Stimulated activated naive CD4-positive, alpha-beta T cell treated with Interleukin-2 at 50 U/mL for 16 hours (primary cell): ENCODE data around the gene SLC7A10.
"Not testable (repeated sequence)": the region's sequence is repeated elsewhere in the genome, so short reads cannot be mapped to it uniquely, and the experiment has no call there.

ENCODE experiments used
- DNase-seq: peaks from one replicate; lab custom pipeline; 2025; lab: John Stamatoyannopoulos, UW

The SLC7A10 gene

GRCh38 chr19:33202546-33203507, 22.8 kb downstream of the SLC7A10 start:
- no peak for DNase-seq

DNA sequence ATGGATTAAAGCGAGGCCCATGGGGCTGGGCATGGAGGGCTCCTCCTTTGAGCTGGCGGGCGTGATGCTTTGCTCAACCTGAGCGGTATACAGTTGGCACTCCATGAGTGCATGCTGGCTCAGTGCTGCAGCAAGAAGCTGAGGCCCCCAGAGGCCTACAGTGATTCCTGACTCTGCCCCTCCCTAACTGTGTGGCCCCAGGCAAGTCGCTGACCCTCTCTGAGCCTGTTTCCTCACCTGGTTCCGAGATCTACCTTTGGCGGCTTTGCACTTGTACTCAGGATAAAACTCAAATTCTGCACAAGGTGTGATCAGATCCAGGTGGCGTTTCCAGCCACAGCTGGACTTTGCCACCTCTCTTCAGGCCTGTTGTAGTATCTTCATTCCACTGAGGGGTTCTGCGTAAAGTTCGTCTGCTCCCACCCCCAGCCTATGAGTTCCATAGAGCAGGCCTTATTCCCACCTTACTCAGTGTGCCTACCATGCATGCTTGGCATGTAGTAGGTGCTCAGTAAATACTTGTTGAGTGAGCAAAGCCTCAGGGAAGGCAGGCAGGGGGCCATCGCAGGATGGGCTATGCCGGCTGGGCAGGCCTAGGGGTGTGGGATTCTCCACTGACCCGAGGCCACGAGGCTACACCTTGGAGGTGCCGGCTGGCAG, 23.6 kb downstream of the SLC7A10 start:
- no peak for DNase-seq

DNA sequence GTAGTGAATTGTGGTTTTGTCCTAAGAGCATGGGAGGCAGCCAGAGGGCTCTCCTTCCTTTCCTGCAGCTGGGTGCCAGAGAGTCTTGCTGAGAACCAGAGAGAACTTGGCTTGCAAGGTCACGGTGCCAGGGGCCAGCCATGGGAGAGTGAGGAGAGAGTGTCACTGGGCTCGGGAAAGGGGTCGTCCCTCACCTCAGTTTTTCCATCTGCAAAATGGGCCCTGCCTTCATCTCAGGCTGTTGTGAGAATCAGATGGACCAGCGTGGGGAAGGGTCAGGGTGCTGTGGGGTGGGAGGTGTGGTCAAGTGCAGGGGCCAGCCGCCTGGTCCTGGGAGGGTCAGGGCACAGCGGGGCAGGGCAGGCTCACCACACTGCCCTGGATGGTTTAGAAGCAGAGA, 24.2 kb downstream of the SLC7A10 start:
- DNase-seq, result no peak

DNA sequence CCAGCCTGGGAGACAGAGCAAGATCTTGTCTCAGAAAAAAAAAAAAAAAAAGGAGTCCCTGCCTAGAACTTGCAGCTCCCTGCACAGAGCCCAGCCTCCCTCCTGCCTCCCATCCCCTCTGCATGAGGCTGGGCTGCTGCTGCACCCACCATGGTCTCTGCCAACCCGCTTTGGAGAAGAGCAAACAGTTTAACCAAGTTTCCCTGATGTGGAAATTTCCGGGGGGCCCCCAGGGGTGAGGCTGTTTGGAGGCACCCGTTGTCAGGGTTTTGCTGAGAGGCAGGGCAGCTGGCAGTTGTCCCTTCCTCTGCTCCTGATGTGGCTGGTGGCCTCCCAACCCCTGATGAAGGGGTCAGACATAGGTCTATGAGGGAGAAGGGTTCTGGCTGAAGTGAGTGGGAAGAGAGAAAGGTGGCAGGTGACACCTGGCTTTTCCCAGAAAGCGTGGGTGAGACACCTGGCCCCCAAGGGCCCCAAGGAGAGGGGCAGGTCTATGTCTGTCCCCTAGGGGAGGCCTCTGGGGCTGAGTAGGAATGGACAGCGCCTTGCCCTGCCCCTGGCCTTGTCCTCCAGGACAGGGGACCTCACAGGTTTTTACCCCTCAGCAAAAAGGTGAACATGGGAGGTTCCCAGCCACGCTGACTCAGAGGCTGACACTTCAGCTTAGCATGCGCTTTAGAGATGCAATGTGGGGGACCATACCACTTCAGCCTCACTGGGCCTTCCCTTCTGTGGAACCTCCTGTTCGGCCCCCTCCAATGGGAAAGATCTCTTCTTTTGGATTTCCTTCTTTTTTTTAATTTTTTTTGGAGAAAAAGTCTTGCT, 26.0 kb downstream of the SLC7A10 start:
- no peak for DNase-seq

- DNase-seq, result no peak
Observed at GRCh38 chr19:33198169-33198568, 27.5 kb downstream of the SLC7A10 start.

DNA sequence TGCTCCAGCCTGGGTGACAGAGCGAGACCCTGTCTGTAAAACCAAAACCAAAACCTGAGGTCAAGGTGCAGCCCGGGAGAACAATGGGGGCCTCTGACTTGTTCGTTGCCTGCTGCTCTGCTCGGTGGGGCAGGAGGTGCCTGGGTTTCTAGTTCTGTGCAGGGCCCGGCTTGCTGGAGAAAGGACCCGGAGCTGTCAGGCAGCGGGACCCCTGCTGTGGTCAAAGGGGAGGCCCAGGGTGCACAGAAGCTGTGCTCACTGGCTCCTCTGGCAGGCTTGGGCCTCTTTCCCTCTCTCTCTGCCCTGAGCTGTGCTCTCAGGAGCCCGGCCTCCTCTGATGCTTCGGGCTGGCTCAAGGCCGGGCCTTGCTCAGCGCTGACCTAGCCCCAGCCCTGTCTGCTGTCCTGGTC, 28.1 kb downstream of the SLC7A10 start:
- no peak for DNase-seq

DNA sequence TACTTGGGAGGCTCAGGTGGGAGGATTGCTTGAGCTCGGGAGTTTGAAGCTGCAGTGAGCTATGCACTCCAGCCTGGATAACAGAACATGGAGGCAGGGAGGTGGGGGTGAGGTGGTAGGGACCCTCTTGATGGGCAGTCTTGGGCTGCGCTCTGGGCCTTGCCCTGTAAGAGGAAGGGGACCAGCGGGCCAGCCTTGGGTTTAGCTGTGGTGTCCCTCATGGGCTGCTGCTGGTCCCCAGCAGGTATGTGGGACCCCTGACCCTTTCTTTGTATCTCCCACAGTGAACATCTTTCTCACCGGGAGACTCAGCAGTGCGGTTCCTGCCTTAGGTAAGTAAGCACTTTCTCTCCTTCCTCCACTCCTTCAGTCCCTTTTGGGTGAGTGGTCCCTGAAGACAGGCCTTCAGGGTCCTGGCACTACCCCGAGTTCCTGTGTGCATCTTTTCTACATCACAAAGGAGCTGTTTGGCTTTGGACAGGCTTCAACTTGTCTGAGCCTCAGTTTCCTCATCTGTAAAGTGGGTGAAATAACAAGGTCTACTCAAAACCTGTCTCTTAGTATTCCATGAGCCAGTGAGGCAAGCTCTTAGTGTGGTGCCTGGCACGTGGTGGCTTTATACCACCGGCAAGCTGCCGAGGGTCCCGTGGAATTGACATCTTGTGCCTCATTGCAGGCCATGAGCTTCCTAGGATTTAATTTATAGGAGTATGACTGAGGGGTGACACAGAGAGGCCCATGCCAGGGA, 29.0 kb downstream of the SLC7A10 start:
- no peak for DNase-seq

DNA sequence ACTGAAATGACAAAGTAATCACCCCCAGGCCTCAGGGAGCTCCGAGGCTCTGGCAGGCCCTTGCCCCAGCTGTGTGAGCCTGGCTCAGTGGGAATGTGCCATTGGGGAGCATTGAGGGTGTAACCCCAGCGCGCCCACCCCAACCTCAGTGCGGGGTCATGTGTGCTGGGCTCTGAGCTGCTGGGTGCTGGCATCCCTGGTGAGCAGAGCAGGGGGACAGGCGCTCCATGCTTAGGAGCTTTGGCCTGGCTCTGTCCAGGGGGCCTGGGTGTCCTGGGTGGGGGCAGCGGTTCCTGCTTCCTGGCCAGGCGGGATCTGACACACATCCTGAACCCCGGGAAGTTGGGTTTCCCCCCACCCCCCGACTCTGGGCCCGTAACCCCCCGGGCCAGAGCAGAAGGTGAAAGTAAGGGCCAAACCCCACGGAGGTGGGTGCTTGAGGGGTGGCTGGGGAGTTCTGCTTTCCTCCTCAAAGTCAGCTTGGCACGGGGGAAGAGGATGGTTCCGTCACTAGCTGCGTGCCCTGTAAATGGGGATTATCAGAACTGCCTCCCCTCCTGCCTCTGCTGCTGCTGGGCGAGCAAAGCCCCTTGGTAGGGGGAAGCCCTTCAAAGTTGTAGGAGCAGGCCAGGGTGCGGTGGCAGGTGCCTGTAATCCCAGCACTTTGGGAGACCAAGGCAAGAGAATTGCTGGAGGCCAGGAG, 29.9 kb downstream of the SLC7A10 start:
- DNase-seq, result no peak

DNA sequence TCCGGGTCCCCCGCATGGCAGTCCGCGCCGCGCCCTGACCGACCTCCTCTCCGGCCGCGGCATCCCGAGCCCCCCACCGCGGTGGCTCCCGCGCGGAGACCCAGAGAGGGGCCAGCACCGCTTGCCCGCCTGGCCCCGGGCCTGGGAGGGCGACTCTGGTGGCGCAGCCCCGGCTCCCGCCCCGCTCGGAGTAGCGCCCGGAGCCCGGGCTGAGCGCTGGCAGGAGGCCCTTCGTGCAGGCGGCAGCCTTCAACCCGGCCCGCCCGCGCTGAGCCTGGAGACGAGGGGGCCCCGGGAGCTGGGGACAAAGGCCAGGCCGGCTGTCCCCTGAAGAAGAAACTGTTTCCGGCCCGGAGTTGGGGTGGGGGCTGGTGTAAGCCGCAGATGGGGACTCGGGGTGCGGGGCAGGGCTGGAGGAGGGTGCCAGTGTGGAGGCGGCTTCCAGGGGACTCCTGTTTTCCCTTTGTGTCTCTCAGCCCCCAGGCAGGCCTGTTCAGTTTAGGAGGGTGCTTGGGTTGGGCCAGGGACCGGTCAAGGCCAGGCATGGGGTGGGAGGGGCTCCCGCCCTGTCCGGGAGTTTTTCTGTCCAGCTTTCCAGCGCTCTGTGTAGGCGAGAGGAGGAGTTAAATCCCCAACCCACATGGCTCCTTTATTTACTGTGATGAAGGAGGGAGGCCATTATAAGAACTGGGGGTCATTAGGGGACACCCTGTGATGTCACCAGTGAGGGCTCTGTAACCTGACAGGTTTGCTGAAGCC, 30.6 kb downstream of the SLC7A10 start:
- DNase-seq, result no peak

GRCh38 chr19:33194532-33194885, 31.1 kb downstream of the SLC7A10 start:
- no peak for DNase-seq

- DNase-seq, result no peak
Observed at GRCh38 chr19:33193865-33194362, 31.7 kb downstream of the SLC7A10 start, which contains the start of gene LRP3. Gene LRP3 (plus strand): TSS chr19:33194330. CDS start chr19:33194786, 456 bp downstream.

GRCh38 chr19:33193269-33193864, 32.3 kb downstream of the SLC7A10 start:
- no peak for DNase-seq

- no peak for DNase-seq
Observed at GRCh38 chr19:33192010-33192409, 33.6 kb downstream of the SLC7A10 start.

DNA sequence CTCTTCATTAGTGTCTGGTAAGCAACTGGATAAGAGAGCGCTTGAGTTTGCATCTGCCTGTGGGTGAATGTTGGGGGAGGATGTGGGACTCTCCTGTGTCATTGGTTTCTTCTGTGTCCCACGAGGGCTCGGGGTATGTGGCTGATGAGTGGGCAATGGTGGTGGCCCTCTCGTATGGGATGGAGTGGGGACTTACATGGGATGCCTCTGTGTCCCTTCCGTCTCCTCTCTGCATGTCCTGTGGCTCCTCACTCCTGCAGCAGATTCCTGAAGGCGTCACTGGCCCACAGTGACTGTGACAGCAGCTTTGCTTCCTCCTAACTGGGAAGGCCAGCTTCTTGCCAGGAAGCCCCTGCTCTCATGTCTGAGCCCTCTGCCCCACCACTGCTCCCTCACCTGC, 34.1 kb downstream of the SLC7A10 start:
- DNase-seq, result no peak

DNA sequence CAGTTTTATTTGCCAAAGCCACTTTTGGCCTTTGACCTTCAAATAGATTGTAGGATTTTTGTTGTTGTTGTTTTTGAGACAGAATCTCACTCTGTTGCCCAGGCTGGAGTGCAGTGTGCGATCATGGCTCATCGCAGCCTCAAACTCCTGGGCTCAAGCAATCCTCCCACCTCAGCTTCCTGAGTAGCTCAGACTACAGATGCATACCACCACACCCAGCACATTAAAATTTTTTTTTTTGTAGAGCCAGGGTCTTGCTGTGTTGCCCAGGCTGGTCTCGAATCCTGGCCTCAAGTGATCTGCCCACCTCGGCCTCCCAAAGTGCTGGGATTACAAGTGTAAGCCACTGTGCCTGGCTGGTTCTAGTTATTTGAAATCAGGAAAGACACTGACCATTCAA, 34.6 kb downstream of the SLC7A10 start:
- not testable (repeated sequence) for DNase-seq

GRCh38 chr19:33189453-33189852, 36.2 kb downstream of the SLC7A10 start:
- no peak for DNase-seq

DNA sequence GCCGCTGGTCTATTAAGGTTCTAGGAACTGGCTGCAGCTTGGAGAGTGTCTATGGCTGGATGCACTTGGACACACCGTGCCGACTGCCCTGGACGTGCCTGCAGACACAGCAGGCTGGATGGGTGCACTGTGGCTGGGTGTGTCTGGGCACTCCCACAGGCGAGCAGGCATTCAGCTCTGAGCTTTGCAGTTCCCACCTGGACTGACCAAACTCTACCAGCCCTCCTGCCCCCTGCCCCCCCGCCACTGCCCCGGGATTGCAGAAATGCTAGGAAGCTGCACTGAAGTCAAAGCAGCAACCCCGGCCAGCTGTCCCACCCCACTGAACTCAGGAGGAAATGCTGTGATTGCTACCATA, 38.5 kb downstream of the SLC7A10 start:
- no peak for DNase-seq

GRCh38 chr19:33186431-33187182, 39.0 kb downstream of the SLC7A10 start:
- DNase-seq, result no peak

DNA sequence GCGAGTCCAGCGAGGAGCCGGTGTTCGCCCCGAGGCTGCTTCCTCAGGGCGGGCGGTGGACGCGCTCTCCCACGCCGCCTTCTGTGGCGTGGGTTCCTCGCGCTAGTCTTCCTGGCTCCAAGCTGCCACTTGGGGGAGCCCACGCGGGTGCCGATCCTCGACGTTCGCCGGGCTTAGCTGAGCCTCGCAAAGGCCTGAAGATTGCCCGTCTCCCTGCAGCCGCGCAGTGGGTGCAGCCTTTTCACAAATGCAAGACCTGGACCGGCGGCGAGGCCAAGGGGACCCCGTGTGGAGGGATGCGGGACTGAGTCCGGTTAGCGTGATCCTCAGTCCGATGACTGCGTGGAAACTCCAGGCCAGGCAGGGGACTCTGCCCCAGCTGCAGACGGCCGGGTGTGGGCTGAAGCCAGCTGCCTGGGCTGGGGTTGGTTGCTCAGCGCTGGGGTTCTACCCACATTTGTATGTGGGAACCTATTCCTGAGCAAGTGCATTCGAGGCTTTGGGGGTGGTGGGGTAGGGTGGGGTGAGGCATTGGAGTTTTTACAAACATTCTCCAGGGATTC, 48.2 kb downstream of the SLC7A10 start:
- no peak for DNase-seq
